HL-60 (cell line): Measurements from ENCODE around the gene GPR39.

Experiments used
- CTCF ChIP-seq: IDR thresholded peaks from one replicate; pipeline ENCODE4 v1.5.1; 2011; ENCODE audit warnings: low read length, control low read depth, inconsistent platforms; ENCODE audit not compliant: insufficient read depth
- GABPA ChIP-seq: IDR thresholded peaks from 2 replicates; pipeline ENCODE4 v1.6.1; 2012; ENCODE audit warnings: low read depth
- POLR2AphosphoS5 ChIP-seq: IDR thresholded peaks from 2 replicates; pipeline ENCODE4 v1.6.1; 2012; ENCODE audit warnings: low read depth
- REST ChIP-seq: IDR thresholded peaks from 2 replicates; pipeline ENCODE4 v1.6.1; 2012; ENCODE audit warnings: low read depth; ENCODE audit not compliant: insufficient replicate concordance
- SPI1 ChIP-seq: IDR thresholded peaks from 2 replicates; pipeline ENCODE4 v1.6.1; 2012; ENCODE audit warnings: low read depth, mild to moderate bottlenecking, borderline replicate concordance

- TF ChIP-seq CTCF (no peak), POLR2AphosphoS5 (no peak), REST (no peak), SPI1 (no peak), GABPA (no peak)
Observed at GRCh38 chr2:132677661-132678060, 261.1 kb downstream of the GPR39 start.
